ENCODE measurements around the gene CMTM5. TPM values are rescaled to one million over a fixed set of nuclear protein-coding genes. Genes with fewer than 3 reads are reported as not detected.
"Not testable (repeated sequence)": the region's sequence is repeated elsewhere in the genome, so short reads cannot be mapped to it uniquely, and the experiment has no call there.

CMTM5 gene
- total and polyA plus RNA-seq, 2 donors (not counting 3 experiments of a cell fraction or from before 2014, with no cell fraction given) = not detected

DNA sequence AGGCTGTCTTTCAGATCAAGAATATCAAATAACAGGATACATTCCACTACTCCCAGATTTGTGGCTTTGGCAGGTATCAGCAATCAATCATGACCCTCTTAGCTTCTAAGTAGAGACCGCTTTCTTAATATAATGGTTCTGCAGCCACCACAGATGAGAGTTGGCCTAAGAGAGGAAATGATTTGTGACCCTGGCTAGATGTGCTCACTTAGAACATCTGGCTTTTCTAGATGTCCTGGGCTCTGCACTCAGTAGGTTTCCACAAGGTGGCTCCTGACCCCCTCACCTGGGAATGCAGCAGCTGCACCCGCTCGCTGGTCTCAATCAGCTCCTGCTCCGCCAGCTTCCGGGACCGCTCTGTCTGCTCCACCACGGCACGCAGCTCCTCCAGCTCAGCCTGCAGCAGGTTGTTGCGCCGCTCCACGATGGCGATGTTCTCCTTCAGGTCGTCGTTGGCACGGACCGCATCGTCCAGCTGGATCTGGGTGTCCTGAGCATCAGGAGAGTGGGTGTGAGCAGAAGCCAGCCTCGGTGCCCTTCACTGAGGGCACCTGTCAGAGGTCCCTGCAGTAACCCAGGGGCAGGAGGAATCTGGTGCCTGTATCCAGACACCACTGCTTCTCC, 8.9 kb downstream of the CMTM5 start:
- H3K36me3 ChIP-seq (ENCODE audit: control insufficient read depth in 2 of 2, extremely low read depth in 1 of 2, insufficient read depth in 2 of 2, low read length in 2 of 2) = no peaks in the 10 kb centered on the region
- H3K4me1 ChIP-seq (ENCODE audit: control insufficient read depth, extremely low read depth, insufficient read depth, low read length) = no peaks in the 10 kb centered on the region
- TF ChIP-seq POLR2A (IDR thresholded peaks at IDR 0.05; ENCODE audit: low read depth, low read length) = no peak
- TF ChIP-seq MAX (IDR thresholded peaks at IDR 0.05; ENCODE audit: insufficient read depth, insufficient read length) = no peak
- ChIA-PET CTCF (interaction anchor here (1.1 kb wide), 1 partner anchor 8 kb away, joined by 4 read pairs; no protein-coding TSS in a partner anchor), POLR2A (no interaction called here)
- intact Hi-C loops (cut with micrococcal nuclease) (no loop called here), dilution Hi-C loops (cut with MboI; ENCODE audit: extremely low pct_ligation_motif_present, low sequenced_read_pairs) (no loop called here)
- FAIRE-seq (no peak), DNase-seq (ENCODE audit: low read depth, low spot score) (no peak)
- no peak overlapping the region for H3K4me2 ChIP-seq (ENCODE audit: insufficient read depth, low read length)
- H3K4me3 ChIP-seq (replicated peaks in 1 of 3; ENCODE audit: insufficient read depth in 1 of 3, low read depth in 1 of 3, low read length in 3 of 3) = no peak overlapping the region
- H2AFZ ChIP-seq (ENCODE audit: low read depth, low read length) = no peak overlapping the region
- H3K9me1 ChIP-seq (replicated peaks; ENCODE audit: control insufficient read depth, extremely low read depth, insufficient read depth, low read length) = no peaks in the 10 kb centered on the region
- H3K27ac ChIP-seq (ENCODE audit: insufficient read depth, low read depth, low read length) = no peak overlapping the region
- H3K79me2 ChIP-seq (ENCODE audit: control insufficient read depth, insufficient read depth, low read length) = no peaks in the 10 kb centered on the region
- H3K9me3 ChIP-seq (replicated peaks; ENCODE audit: control insufficient read depth, insufficient read depth, low read length) = no peaks in the 10 kb centered on the region
- H3K9ac ChIP-seq (replicated peaks; ENCODE audit: extremely low read depth, insufficient read depth, low read length) = no peak overlapping the region
- H3K27me3 ChIP-seq (ENCODE audit: control insufficient read depth in 2 of 2, insufficient read depth in 2 of 2, low read length in 2 of 2) = no peaks in the 10 kb centered on the region
- BruUV-seq (replicated peaks) = no TSS peak
- H4K20me1 ChIP-seq (replicated peaks; ENCODE audit: control insufficient read depth, extremely low read depth, insufficient read depth, low read length) = no peaks in the 10 kb centered on the region

DNA sequence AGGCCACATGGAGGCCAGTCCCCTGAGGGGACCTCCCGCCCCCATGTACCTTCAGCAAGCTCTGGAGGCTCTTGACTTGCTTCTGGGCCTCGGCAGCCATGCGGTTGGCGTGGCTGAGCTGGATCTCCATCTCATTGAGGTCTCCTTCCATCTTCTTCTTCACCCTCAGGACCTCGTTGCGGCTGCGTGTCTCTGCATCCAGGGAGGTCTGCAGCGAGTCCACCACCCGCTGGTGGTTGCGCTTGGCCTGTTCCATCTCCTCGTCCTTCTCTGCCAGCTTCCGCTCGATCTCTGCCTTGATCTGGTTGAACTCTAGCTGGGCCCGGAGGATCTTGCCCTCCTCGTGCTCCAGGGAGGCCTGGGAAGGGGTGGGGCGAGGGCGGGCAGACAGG, 9.4 kb downstream of the CMTM5 start:
- DNase-seq (ENCODE audit: low read depth, low spot score); H3K9ac ChIP-seq (replicated peaks; ENCODE audit: extremely low read depth, insufficient read depth, low read length); POLR2A ChIA-PET; H3K4me1 ChIP-seq (ENCODE audit: control insufficient read depth, extremely low read depth, insufficient read depth, low read length); H3K4me2 ChIP-seq (ENCODE audit: insufficient read depth, low read length); H4K20me1 ChIP-seq (replicated peaks; ENCODE audit: control insufficient read depth, extremely low read depth, insufficient read depth, low read length); dilution Hi-C loops (cut with MboI; ENCODE audit: extremely low pct_ligation_motif_present, low sequenced_read_pairs); H3K4me3 ChIP-seq (replicated peaks in 1 of 3; ENCODE audit: insufficient read depth in 1 of 3, low read depth in 1 of 3, low read length in 3 of 3); BruUV-seq (replicated peaks); H3K36me3 ChIP-seq (ENCODE audit: control insufficient read depth in 2 of 2, extremely low read depth in 1 of 2, insufficient read depth in 2 of 2, low read length in 2 of 2); intact Hi-C loops (cut with micrococcal nuclease); H3K9me3 ChIP-seq (replicated peaks; ENCODE audit: control insufficient read depth, insufficient read depth, low read length); H2AFZ ChIP-seq (ENCODE audit: low read depth, low read length); H3K79me2 ChIP-seq (ENCODE audit: control insufficient read depth, insufficient read depth, low read length); CTCF ChIA-PET; H3K27ac ChIP-seq (ENCODE audit: insufficient read depth, low read depth, low read length); FAIRE-seq; H3K27me3 ChIP-seq (ENCODE audit: control insufficient read depth in 2 of 2, insufficient read depth in 2 of 2, low read length in 2 of 2); H3K9me1 ChIP-seq (replicated peaks; ENCODE audit: control insufficient read depth, extremely low read depth, insufficient read depth, low read length): not testable (repeated sequence)
